ENCODE data around the gene MACROD2. TPM values are rescaled to one million over a fixed set of nuclear protein-coding genes. Genes with fewer than 3 reads are reported as not detected.

Gene MACROD2
- total RNA-seq, 2 donors from 2014 or later = 0.94 to 10.4 TPM

GRCh38 chr20:14488212-14488611, 492.9 kb downstream of the MACROD2 start:
- no peak overlapping the region for H3K4me3 ChIP-seq
- TF ChIP-seq, protein P1, sequence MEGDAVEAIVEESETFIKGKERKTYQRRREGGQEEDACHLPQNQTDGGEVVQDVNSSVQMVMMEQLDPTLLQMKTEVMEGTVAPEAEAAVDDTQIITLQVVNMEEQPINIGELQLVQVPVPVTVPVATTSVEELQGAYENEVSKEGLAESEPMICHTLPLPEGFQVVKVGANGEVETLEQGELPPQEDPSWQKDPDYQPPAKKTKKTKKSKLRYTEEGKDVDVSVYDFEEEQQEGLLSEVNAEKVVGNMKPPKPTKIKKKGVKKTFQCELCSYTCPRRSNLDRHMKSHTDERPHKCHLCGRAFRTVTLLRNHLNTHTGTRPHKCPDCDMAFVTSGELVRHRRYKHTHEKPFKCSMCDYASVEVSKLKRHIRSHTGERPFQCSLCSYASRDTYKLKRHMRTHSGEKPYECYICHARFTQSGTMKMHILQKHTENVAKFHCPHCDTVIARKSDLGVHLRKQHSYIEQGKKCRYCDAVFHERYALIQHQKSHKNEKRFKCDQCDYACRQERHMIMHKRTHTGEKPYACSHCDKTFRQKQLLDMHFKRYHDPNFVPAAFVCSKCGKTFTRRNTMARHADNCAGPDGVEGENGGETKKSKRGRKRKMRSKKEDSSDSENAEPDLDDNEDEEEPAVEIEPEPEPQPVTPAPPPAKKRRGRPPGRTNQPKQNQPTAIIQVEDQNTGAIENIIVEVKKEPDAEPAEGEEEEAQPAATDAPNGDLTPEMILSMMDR (IDR thresholded peaks at IDR 0.05) = no peak

DNA sequence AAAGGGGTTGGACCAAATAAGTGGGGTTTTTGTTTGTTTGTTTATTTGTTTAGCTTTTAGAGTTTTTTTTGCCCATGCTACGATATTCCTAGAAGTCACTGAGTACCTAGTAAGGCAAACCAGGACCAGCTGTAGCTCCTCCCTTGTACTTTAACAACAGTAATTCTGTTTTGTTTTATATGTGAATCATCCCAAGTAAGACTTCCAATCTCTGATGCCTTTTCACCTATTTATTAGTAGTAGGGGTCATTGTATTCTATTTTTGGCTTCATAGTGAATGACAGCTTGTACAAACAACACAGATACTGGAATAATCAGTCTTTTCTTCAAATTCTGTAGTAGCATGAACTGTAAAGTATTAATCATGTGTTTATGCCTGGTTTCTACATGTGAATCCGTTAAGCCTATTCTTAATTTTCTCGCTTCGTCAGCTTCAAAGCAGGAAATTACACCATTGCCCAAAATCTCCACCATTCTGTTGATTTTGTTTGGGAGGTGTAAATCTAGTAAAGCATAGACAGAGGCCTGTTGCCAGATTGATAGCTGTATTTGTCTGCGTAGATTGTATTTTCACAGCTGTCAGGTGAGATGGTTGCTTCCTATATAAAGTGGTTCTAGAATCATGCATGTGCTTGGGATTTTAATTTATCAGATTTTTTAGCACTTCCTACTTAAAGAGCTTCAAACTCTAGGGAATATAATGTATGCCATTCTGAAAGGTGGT, 493.6 kb downstream of the MACROD2 start:
- no peaks in the 10 kb centered on the region for H3K27me3 ChIP-seq
- H3K27ac ChIP-seq = no peak overlapping the region
- no peak overlapping the region for H3K4me3 ChIP-seq
- no peak for DNase-seq (ENCODE audit: low spot score)
- no peaks in the 10 kb centered on the region for H3K36me3 ChIP-seq
- TF ChIP-seq, protein P1 (IDR thresholded peaks at IDR 0.05) = no peak
- H3K9me3 ChIP-seq = no peaks in the 10 kb centered on the region
- H3K4me1 ChIP-seq = no peaks in the 10 kb centered on the region

More at GRCh38 chr20:14488212-14488611, 492.9 kb downstream of the MACROD2 start:
- Histone ChIP-seq H3K27ac (no peak overlapping the region), H3K4me1 (no peaks in the 10 kb centered on the region), H3K9me3 (no peaks in the 10 kb centered on the region), H3K27me3 (no peaks in the 10 kb centered on the region), H3K36me3 (no peaks in the 10 kb centered on the region)
- no peak for DNase-seq (ENCODE audit: low spot score)

DNA sequence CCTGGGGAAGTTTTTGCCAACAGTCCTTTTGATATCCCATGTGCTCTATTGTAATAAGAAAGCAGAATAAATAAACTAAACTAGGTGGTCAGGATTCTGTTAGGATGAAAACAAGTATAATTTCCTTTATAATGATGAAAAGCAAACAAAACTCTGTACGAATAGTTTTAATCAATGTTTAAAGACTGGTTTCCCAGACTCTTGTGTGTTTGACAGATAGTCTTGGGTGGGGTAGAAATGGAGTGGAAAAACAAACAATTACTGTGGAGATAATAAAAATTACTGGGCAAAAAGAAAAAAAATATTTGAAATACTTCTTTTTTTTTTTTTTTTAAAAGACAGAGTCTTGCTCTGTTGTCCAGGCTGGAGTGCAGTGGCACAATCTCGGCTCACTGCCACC, 494.2 kb downstream of the MACROD2 start:
- Histone ChIP-seq H3K27me3 (no peaks in the 10 kb centered on the region), H3K4me3 (no peak overlapping the region), H3K27ac (no peak overlapping the region), H3K4me1 (no peaks in the 10 kb centered on the region), H3K9me3 (no peaks in the 10 kb centered on the region), H3K36me3 (no peaks in the 10 kb centered on the region)
- DNase-seq (ENCODE audit: low spot score) = no peak
- TF ChIP-seq, protein P1 (IDR thresholded peaks at IDR 0.05) = no peak

DNA sequence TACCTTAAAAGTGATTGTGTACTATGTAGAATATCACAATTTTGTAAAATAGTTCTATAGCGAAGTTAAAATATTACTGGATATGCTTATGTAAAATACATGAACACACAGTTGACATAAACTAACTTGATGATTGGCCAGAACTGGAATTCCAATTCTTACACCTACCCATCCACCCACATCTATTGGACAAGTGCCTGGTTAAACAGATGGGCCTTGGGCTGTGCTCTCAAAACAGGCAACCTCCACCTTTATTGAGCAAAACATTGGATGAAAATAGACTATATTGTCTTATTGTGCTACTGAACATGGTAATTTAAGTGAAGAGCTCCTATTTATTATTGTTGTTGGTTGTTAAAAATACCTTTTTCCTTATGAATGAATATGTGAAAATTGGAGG, 496.1 kb downstream of the MACROD2 start:
- no peaks in the 10 kb centered on the region for H3K4me1 ChIP-seq
- TF ChIP-seq, protein P1 (IDR thresholded peaks at IDR 0.05) = no peak
- no peaks in the 10 kb centered on the region for H3K27me3 ChIP-seq
- H3K36me3 ChIP-seq = no peaks in the 10 kb centered on the region
- H3K4me3 ChIP-seq = no peak overlapping the region
- H3K27ac ChIP-seq = no peak overlapping the region
- DNase-seq (ENCODE audit: low spot score) = no peak
- H3K9me3 ChIP-seq = peaks cover 0 to 5% of the 10 kb centered on the region in 2 donors

DNA sequence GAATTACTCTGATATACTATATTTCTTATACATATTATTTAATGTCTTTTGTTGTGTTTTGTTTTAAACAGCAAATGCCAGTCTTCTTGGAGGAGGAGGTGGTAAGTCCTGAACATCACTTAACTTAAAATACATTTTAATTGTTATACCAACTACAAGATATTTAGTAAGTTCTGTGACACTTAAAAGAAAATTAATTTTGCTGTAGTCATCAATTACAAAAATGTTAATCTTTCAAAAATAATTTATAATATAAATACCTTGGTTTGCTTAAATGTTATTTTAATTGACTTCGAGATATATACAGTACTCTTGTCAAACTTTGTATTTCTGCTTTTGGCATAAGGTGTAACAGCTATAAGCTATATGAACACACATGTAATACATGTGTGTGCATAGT, 498.1 kb downstream of the MACROD2 start:
- peaks cover 0 to 5% of the 10 kb centered on the region in 2 donors for H3K9me3 ChIP-seq
- H3K27ac ChIP-seq = no peak overlapping the region
- no peak overlapping the region for H3K4me3 ChIP-seq
- DNase-seq (ENCODE audit: low spot score) = no peak
- H3K4me1 ChIP-seq = no peaks in the 10 kb centered on the region
- TF ChIP-seq, protein P1 (IDR thresholded peaks at IDR 0.05) = no peak
- no peaks in the 10 kb centered on the region for H3K27me3 ChIP-seq
- H3K36me3 ChIP-seq = no peaks in the 10 kb centered on the region

GRCh38 chr20:14494355-14494754, 499.0 kb downstream of the MACROD2 start:
- no peak overlapping the region for H3K4me3 ChIP-seq
- H3K4me1 ChIP-seq = no peaks in the 10 kb centered on the region
- no peak for DNase-seq (ENCODE audit: low spot score)
- no peaks in the 10 kb centered on the region for H3K27me3 ChIP-seq
- peaks cover 0 to 5% of the 10 kb centered on the region in 2 donors for H3K9me3 ChIP-seq
- no peak overlapping the region for H3K27ac ChIP-seq
- TF ChIP-seq, protein P1 (IDR thresholded peaks at IDR 0.05) = no peak
- no peaks in the 10 kb centered on the region for H3K36me3 ChIP-seq

All from right atrium auricular region (tissue), 2 donors.